B cell (primary cell): ENCODE measurements around the gene KEAP1. TPM values are rescaled to one million over a fixed set of nuclear protein-coding genes. Genes with fewer than 3 reads are reported as not detected.
A peak's percentile ranks its signal among the peaks of the same experiment; 100 is the strongest.

ENCODE experiments used
- ATAC-seq: fragments of 200-7000 bp; cut with Tn5 transposase; one replicate; pipeline ENCODE4 v1.10.0; 2021; ENCODE audit warnings: low read depth, mild to moderate bottlenecking, moderate number of reproducible peaks, moderate library complexity
- CTCF ChIA-PET: fragments of 350-600 bp; sonication (Branson Sonifier 250); formaldehyde crosslinking; loops from one replicate; lab custom pipeline; 2021; ENCODE audit warnings: antibody characterized with exemption, inconsistent platforms; lab: Charles Lee
- POLR2A ChIA-PET: fragments of 350-600 bp; sonication (Branson Sonifier 250); formaldehyde crosslinking; loops from one replicate; lab custom pipeline; 2021; ENCODE audit warnings: antibody characterized with exemption; lab: Charles Lee
- DNase-seq: peaks from one replicate; pipeline ENCODE4 v3.0.0; 2013
- H2AFZ ChIP-seq: 2 replicates; pipeline ENCODE4 v1.6.1; 2012; ENCODE audit warnings: mild to moderate bottlenecking, low read depth, low read length; ENCODE audit not compliant: insufficient read depth, poor library complexity, severe bottlenecking
- H3K27ac ChIP-seq, 2 donors: 1 replicate in 1 of 2; 2 replicates in 1 of 2; pipeline ENCODE4 v1.5.1; 2012 to 2013; ENCODE audit warnings: low read length in 2 of 2, mild to moderate bottlenecking in 2 of 2, moderate library complexity in 1 of 2
- H3K27me3 ChIP-seq, 4 experiments: fragments of 200-600 bp in 1 of 4; sonication (generic) in 1 of 4; replicated peaks in 1 of 4; 1 replicate in 2 of 4; 2 replicates in 2 of 4; pipeline versions ENCODE4 v1.6.1 to v1.7.0; 2013 to 2016; ENCODE audit warnings: low read length in 3 of 4, mild to moderate bottlenecking in 2 of 4, mixed read lengths in 1 of 4, moderate library complexity in 1 of 4; ENCODE audit not compliant: insufficient read depth in 4 of 4, control insufficient read depth in 3 of 4; ENCODE audit errors: control extremely low read depth in 1 of 4
- H3K36me3 ChIP-seq, 2 experiments: replicated peaks in 1 of 2; 1 replicate in 1 of 2; 2 replicates in 1 of 2; pipeline versions ENCODE4 v1.6.1 to v1.7.1; 2013; ENCODE audit warnings: low read length in 1 of 2; ENCODE audit not compliant: insufficient read depth in 2 of 2, control insufficient read depth in 1 of 2; ENCODE audit errors: control extremely low read depth in 1 of 2, extremely low read depth in 1 of 2
- H3K4me1 ChIP-seq, 2 donors: fragments of 200-600 bp in 1 of 2; sonication (generic) in 1 of 2; 1 replicate in 1 of 2; 2 replicates in 1 of 2; pipeline versions ENCODE4 v1.5.1 to v1.6.1; 2013 to 2017; ENCODE audit warnings: low read length in 2 of 2; ENCODE audit not compliant: control insufficient read depth in 2 of 2, insufficient read depth in 2 of 2
- H3K4me2 ChIP-seq: replicated peaks from 2 replicates; pipeline ENCODE3; 2012; ENCODE audit warnings: mild to moderate bottlenecking, low read depth, low read length; ENCODE audit not compliant: poor library complexity, severe bottlenecking
- H3K4me3 ChIP-seq, 5 experiments: fragments of 200-600 bp in 1 of 5; sonication (generic) in 1 of 5; 1 replicate in 3 of 5; 2 replicates in 2 of 5; pipeline versions ENCODE4 v1.5.1 to v1.7.0; 2011 to 2016; ENCODE audit warnings: low read length in 4 of 5, mild to moderate bottlenecking in 4 of 5, low read depth in 2 of 5, control low read depth in 1 of 5, moderate library complexity in 1 of 5; ENCODE audit not compliant: insufficient read depth in 1 of 5; ENCODE audit errors: control extremely low read depth in 1 of 5, extremely low read depth in 1 of 5
- H3K79me2 ChIP-seq: fragments of 200-600 bp; sonication (generic); one replicate; pipeline ENCODE4 v1.6.0; 2016; ENCODE audit warnings: low read length; ENCODE audit not compliant: control insufficient read depth, insufficient read depth
- H3K9ac ChIP-seq: fragments of 200-600 bp; sonication (generic); 2 replicates; pipeline ENCODE4 v1.6.1; 2017; ENCODE audit warnings: mild to moderate bottlenecking, low read length, moderate library complexity
- H3K9me3 ChIP-seq, 3 donors: one replicate each; pipeline versions ENCODE4 v1.6.1 to v1.7.1; 2013; ENCODE audit warnings: low read length in 2 of 3; ENCODE audit not compliant: control insufficient read depth in 2 of 3, insufficient read depth in 1 of 3; ENCODE audit errors: control extremely low read depth in 1 of 3
- H4K20me1 ChIP-seq: 2 replicates; pipeline ENCODE4 v1.6.0; 2012; ENCODE audit warnings: mild to moderate bottlenecking, low read length; ENCODE audit not compliant: insufficient read depth, control insufficient read depth, poor library complexity, severe bottlenecking
- H3K27ac Mint-ChIP-seq: one replicate; pipeline ENCODE4 v1.8.0; 2021; ENCODE audit warnings: mixed read lengths
- H3K27me3 Mint-ChIP-seq: one replicate; pipeline ENCODE4 v1.8.0; 2021; ENCODE audit warnings: mixed read lengths
- H3K4me1 Mint-ChIP-seq: one replicate; pipeline ENCODE4 v1.8.0; 2021; ENCODE audit warnings: mixed read lengths
- H3K4me3 Mint-ChIP-seq: one replicate; pipeline ENCODE4 v1.8.0; 2021; ENCODE audit warnings: mixed read lengths
- H3K9me3 Mint-ChIP-seq: one replicate; pipeline ENCODE4 v1.8.0; 2022; ENCODE audit warnings: mixed read lengths; ENCODE audit not compliant: insufficient read depth
- EZH2 ChIP-seq: IDR thresholded peaks from 2 replicates; pipeline ENCODE4 v1.6.1; 2012; ENCODE audit warnings: borderline replicate concordance, low read depth, mild to moderate bottlenecking, moderate library complexity, low read length; ENCODE audit not compliant: insufficient read depth, poor library complexity, severe bottlenecking
- WGBS: methylation state at CpG from one replicate; pipeline ENCODE4 v1.1.5; 2013; ENCODE audit warnings: missing lambda C conversion rate; ENCODE audit not compliant: insufficient coverage; 5-methylcytosine and 5-hydroxymethylcytosine counted together
- intact Hi-C: fragments of 100-400 bp; cut with micrococcal nuclease; formaldehyde crosslinking; loops from one replicate; pipeline ENCODE4 v1.10.0; 2022
- polyA plus RNA-seq: library from polyadenylated mRNA; depleted of rRNA; stranded (reverse); fragments of >200 nt; gene quantifications from 2 replicates; pipeline ENCODE4 v1.2.3, GENCODE V29; 2012
- total RNA-seq, 2 donors: library from RNA; stranded (reverse); fragments of 120-200 nt in 1 of 2; gene quantifications; 1 replicate in 1 of 2; 2 replicates in 1 of 2; pipeline versions ENCODE4 v1.2.3 to v1.2.4, GENCODE V29; 2013 to 2022
- TF ChIP-seq, protein P1 (sequence below): fragments of 200-600 bp; IDR thresholded peaks from one replicate; pipeline ENCODE4 v1.8.0; 2022; ENCODE audit warnings: antibody characterized with exemption, mild to moderate bottlenecking

KEAP1 gene
- total and polyA plus RNA-seq, 2 donors (not counting 1 experiment from before 2014, with no cell fraction given): 17.7 to 27.0 TPM

DNA sequence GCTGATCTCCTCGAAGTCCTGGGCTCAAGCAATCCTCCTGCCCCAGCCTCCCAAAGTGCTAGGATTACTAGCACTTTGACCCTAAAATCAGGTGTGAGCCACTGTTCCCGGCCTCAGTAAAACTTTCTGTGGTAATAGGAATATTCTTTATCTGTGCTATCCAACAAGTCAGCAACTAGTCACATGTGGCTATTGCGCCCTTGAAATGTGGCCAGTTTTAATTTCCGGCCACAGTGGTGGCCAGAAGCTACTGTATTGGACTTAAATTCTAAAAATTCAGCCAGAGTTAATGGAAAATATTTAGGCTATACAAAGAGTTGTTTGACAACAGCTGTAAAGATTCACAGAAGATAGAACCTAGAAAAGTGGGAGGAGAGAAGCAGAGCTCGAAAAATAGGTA is 30.0 kb downstream of the KEAP1 start:
- Histone ChIP-seq H3K4me1 (peaks cover under 1% of the 10 kb centered on the region in 2 donors), H3K27me3 (no peaks in the 10 kb centered on the region), H3K36me3 (no peaks in the 10 kb centered on the region), H3K9me3 (no peaks in the 10 kb centered on the region), H4K20me1 (no peaks in the 10 kb centered on the region), H3K4me2 (no peak overlapping the region), H3K27ac (no peak overlapping the region), H3K4me3 (no peak overlapping the region), H3K9ac (no peak overlapping the region), H2AFZ (no peak overlapping the region), H3K79me2 (no peaks in the 10 kb centered on the region)
- 97% methylated on average over 3 of the region's 5 CpGs for WGBS
- Mint-ChIP-seq H3K9me3 (no peaks in the 10 kb centered on the region), H3K27me3 (peaks cover 6% of the 10 kb centered on the region), H3K27ac (no peak overlapping the region), H3K4me1 (no peaks in the 10 kb centered on the region), H3K4me3 (no peak overlapping the region)
- intact Hi-C loops: no loop called here
- no peak for DNase-seq
- TF ChIP-seq, protein P1, sequence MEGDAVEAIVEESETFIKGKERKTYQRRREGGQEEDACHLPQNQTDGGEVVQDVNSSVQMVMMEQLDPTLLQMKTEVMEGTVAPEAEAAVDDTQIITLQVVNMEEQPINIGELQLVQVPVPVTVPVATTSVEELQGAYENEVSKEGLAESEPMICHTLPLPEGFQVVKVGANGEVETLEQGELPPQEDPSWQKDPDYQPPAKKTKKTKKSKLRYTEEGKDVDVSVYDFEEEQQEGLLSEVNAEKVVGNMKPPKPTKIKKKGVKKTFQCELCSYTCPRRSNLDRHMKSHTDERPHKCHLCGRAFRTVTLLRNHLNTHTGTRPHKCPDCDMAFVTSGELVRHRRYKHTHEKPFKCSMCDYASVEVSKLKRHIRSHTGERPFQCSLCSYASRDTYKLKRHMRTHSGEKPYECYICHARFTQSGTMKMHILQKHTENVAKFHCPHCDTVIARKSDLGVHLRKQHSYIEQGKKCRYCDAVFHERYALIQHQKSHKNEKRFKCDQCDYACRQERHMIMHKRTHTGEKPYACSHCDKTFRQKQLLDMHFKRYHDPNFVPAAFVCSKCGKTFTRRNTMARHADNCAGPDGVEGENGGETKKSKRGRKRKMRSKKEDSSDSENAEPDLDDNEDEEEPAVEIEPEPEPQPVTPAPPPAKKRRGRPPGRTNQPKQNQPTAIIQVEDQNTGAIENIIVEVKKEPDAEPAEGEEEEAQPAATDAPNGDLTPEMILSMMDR: no peak
- TF ChIP-seq EZH2: no peak
- CTCF ChIA-PET: no interaction called here
- ATAC-seq: no peak
- POLR2A ChIA-PET: no interaction called here

DNA sequence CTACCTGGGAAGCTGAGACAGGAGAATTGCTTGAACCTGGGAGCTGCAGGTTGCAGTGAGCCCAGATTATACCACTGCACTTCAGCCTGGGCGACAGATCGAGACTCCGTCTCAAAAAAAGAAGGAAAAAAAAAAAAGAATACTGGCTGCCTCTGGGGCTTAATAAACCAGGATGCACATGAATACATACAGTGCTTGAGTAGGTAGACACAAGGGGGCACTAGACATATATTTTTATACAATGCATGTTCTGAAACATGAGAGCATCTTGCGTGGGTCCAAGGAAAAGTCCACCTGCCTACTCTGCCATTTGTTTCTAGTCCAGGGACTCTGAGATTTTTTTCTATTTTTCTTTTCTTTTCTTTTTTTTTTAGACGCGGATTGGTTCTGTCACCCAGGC is 31.2 kb downstream of the KEAP1 start:
- TF ChIP-seq, protein P1: peak; percentile 50
- no peak for TF ChIP-seq EZH2
- H3K9me3 ChIP-seq: no peaks in the 10 kb centered on the region
- no peaks in the 10 kb centered on the region for H3K4me1 Mint-ChIP-seq
- H3K27me3 ChIP-seq: no peaks in the 10 kb centered on the region
- H3K4me2 ChIP-seq: no peak overlapping the region
- no peaks in the 10 kb centered on the region for H3K36me3 ChIP-seq
- H3K27ac Mint-ChIP-seq: no peak overlapping the region
- no peak overlapping the region for H2AFZ ChIP-seq
- H3K79me2 ChIP-seq: no peaks in the 10 kb centered on the region
- whole genome bisulfite sequencing: 39% methylated on average over 5 of the region's 6 CpGs
- H3K27ac ChIP-seq: no peak overlapping the region
- no peak overlapping the region for H3K9ac ChIP-seq
- H3K4me3 ChIP-seq: no peak overlapping the region
- ATAC-seq: no peak
- H4K20me1 ChIP-seq: no peaks in the 10 kb centered on the region
- ChIA-PET CTCF (interaction anchor here (0.6 to 1.5 kb wide), 5 partner anchors 12 to 97 kb away, joined by 3 to 4 read pairs (median 3); no protein-coding TSS in a partner anchor), POLR2A (no interaction called here)
- H3K27me3 Mint-ChIP-seq: peaks cover 6% of the 10 kb centered on the region
- intact Hi-C loops: no loop called here
- H3K4me1 ChIP-seq: no peaks in the 10 kb centered on the region
- H3K4me3 Mint-ChIP-seq: no peak overlapping the region
- peak; percentile 43 for DNase-seq
- no peaks in the 10 kb centered on the region for H3K9me3 Mint-ChIP-seq
